Activated CD4-positive, alpha-beta T cell treated with anti-CD3 and anti-CD28 coated beads, Interleukin-2, amount 10 ng/mL, durations not matched to agents 24 days and 14 days (primary cell): ENCODE measurements around the gene RPTOR. TPM values are rescaled to one million over a fixed set of nuclear protein-coding genes. Genes with fewer than 3 reads are reported as not detected.

Experiments used
- DNase-seq: peaks from one replicate; pipeline ENCODE4 v3.0.0; 2022
- H3K27ac Mint-ChIP-seq: one replicate; pipeline ENCODE4 v1.8.0; 2022; ENCODE audit warnings: mild to moderate bottlenecking, mixed read lengths
- H3K27me3 Mint-ChIP-seq: one replicate; pipeline ENCODE4 v1.8.0; 2022; ENCODE audit warnings: mixed read lengths
- H3K36me3 Mint-ChIP-seq: one replicate; pipeline ENCODE4 v1.8.0; 2022; ENCODE audit warnings: low read depth, mild to moderate bottlenecking, mixed read lengths
- H3K4me1 Mint-ChIP-seq: one replicate; pipeline ENCODE4 v1.8.0; 2021; ENCODE audit warnings: mixed read lengths
- H3K4me3 Mint-ChIP-seq: one replicate; pipeline ENCODE4 v1.8.0; 2022; ENCODE audit warnings: mild to moderate bottlenecking, moderate library complexity, mixed read lengths
- H3K9me3 Mint-ChIP-seq: one replicate; pipeline ENCODE4 v1.8.0; 2021; ENCODE audit warnings: mixed read lengths
- intact Hi-C: fragments of 100-400 bp; cut with micrococcal nuclease; formaldehyde crosslinking; loops from one replicate; pipeline ENCODE4 v1.15.1; 2023
- total RNA-seq: library from RNA; stranded (reverse); gene quantifications from 2 replicates; pipeline ENCODE4 v1.2.3, GENCODE V29; 2022

Gene RPTOR
- total RNA-seq, 1 donor from 2014 or later = 67.2 TPM

GRCh38 chr17:80855948-80856862 is 311.6 kb downstream of the RPTOR start:
- Mint-ChIP-seq H3K9me3 (no peaks in the 10 kb centered on the region), H3K27ac (peak overlapping the region; percentile 91), H3K36me3 (peaks cover 70% of the 10 kb centered on the region), H3K27me3 (no peaks in the 10 kb centered on the region), H3K4me3 (peak overlapping the region; percentile 62), H3K4me1 (peaks cover 73% of the 10 kb centered on the region)
- peak; percentile 95 for DNase-seq
- intact Hi-C loops = loop anchor here (1.0 to 5.0 kb wide), 7 partner anchors 9 to 95 kb away; no protein-coding TSS in a partner anchor

GRCh38 chr17:80856863-80857755 is 312.5 kb downstream of the RPTOR start:
- Mint-ChIP-seq H3K4me1 (peaks cover 77% of the 10 kb centered on the region), H3K27ac (peak overlapping the region; percentile 91), H3K36me3 (peaks cover 72% of the 10 kb centered on the region), H3K9me3 (no peaks in the 10 kb centered on the region), H3K27me3 (no peaks in the 10 kb centered on the region), H3K4me3 (peak overlapping the region; percentile 62)
- DNase-seq = no peak
- intact Hi-C loops = loop anchor here (1.0 to 5.0 kb wide), 7 partner anchors 9 to 96 kb away; no protein-coding TSS in a partner anchor

GRCh38 chr17:80857756-80858171 is 313.1 kb downstream of the RPTOR start:
- H3K4me3 Mint-ChIP-seq = peak overlapping the region; percentile 58
- no peaks in the 10 kb centered on the region for H3K9me3 Mint-ChIP-seq
- H3K4me1 Mint-ChIP-seq = peaks cover 76% of the 10 kb centered on the region
- H3K27ac Mint-ChIP-seq = peak overlapping the region; percentile 91
- DNase-seq = no peak
- H3K27me3 Mint-ChIP-seq = no peaks in the 10 kb centered on the region
- intact Hi-C loops = loop anchor here (5.0 kb wide), 1 partner anchor 70 kb away; no protein-coding TSS in a partner anchor
- H3K36me3 Mint-ChIP-seq = peaks cover 71% of the 10 kb centered on the region

- Mint-ChIP-seq H3K27me3 (no peaks in the 10 kb centered on the region), H3K27ac (peak overlapping the region; percentile 91), H3K4me1 (peaks cover 76% of the 10 kb centered on the region), H3K4me3 (peak overlapping the region; percentile 59), H3K9me3 (peaks cover 4% of the 10 kb centered on the region), H3K36me3 (peaks cover 73% of the 10 kb centered on the region)
- intact Hi-C loops = loop anchor here (5.0 kb wide), 1 partner anchor 71 kb away; no protein-coding TSS in a partner anchor
- DNase-seq = no peak
Measured at GRCh38 chr17:80858301-80859001, 313.8 kb downstream of the RPTOR start.

- H3K27ac Mint-ChIP-seq = peak overlapping the region; percentile 91
- DNase-seq = no peak
- peaks cover 79% of the 10 kb centered on the region for H3K4me1 Mint-ChIP-seq
- intact Hi-C loops = loop anchor here (5.0 kb wide), 1 partner anchor 72 kb away; no protein-coding TSS in a partner anchor
- H3K4me3 Mint-ChIP-seq = peak overlapping the region; percentile 59
- H3K27me3 Mint-ChIP-seq = no peaks in the 10 kb centered on the region
- peaks cover 7% of the 10 kb centered on the region for H3K9me3 Mint-ChIP-seq
- H3K36me3 Mint-ChIP-seq = peaks cover 81% of the 10 kb centered on the region
Measured at GRCh38 chr17:80859002-80859941, 314.6 kb downstream of the RPTOR start.

GRCh38 chr17:80860101-80860671 is 315.5 kb downstream of the RPTOR start:
- Mint-ChIP-seq H3K4me3 (no peak overlapping the region), H3K4me1 (peaks cover 78% of the 10 kb centered on the region), H3K27ac (peak overlapping the region; percentile 91), H3K9me3 (peaks cover 8% of the 10 kb centered on the region), H3K27me3 (no peaks in the 10 kb centered on the region), H3K36me3 (peaks cover 80% of the 10 kb centered on the region)
- intact Hi-C loops = no loop called here
- no peak for DNase-seq

- H3K4me1 Mint-ChIP-seq = peaks cover 77% of the 10 kb centered on the region
- H3K27ac Mint-ChIP-seq = peak overlapping the region; percentile 91
- intact Hi-C loops = no loop called here
- peaks cover 8% of the 10 kb centered on the region for H3K9me3 Mint-ChIP-seq
- no peak for DNase-seq
- H3K27me3 Mint-ChIP-seq = no peaks in the 10 kb centered on the region
- H3K4me3 Mint-ChIP-seq = peak overlapping the region; percentile 64
- H3K36me3 Mint-ChIP-seq = peaks cover 79% of the 10 kb centered on the region
Measured at GRCh38 chr17:80860703-80861417, 316.2 kb downstream of the RPTOR start.

GRCh38 chr17:80861418-80861815 is 316.8 kb downstream of the RPTOR start:
- Mint-ChIP-seq H3K4me3 (peak overlapping the region; percentile 64), H3K4me1 (peaks cover 74% of the 10 kb centered on the region), H3K36me3 (peaks cover 76% of the 10 kb centered on the region), H3K27ac (peak overlapping the region; percentile 91), H3K27me3 (no peaks in the 10 kb centered on the region), H3K9me3 (peaks cover 8% of the 10 kb centered on the region)
- intact Hi-C loops = no loop called here
- no peak for DNase-seq

GRCh38 chr17:80861892-80862291 is 317.3 kb downstream of the RPTOR start:
- Mint-ChIP-seq H3K36me3 (peaks cover 75% of the 10 kb centered on the region), H3K27me3 (no peaks in the 10 kb centered on the region), H3K4me3 (peak overlapping the region; percentile 64), H3K9me3 (peaks cover 8% of the 10 kb centered on the region), H3K4me1 (peaks cover 72% of the 10 kb centered on the region), H3K27ac (peak overlapping the region; percentile 91)
- peak; percentile 87 for DNase-seq
- intact Hi-C loops = no loop called here

GRCh38 chr17:80862481-80862961 is 317.9 kb downstream of the RPTOR start:
- Mint-ChIP-seq H3K27ac (peak overlapping the region; percentile 91), H3K27me3 (no peaks in the 10 kb centered on the region), H3K4me1 (peaks cover 71% of the 10 kb centered on the region), H3K9me3 (peaks cover 8% of the 10 kb centered on the region), H3K4me3 (no peak overlapping the region), H3K36me3 (peaks cover 74% of the 10 kb centered on the region)
- intact Hi-C loops = no loop called here
- DNase-seq = no peak

GRCh38 chr17:80862978-80863377 is 318.3 kb downstream of the RPTOR start:
- Mint-ChIP-seq H3K4me3 (no peak overlapping the region), H3K27ac (peak overlapping the region; percentile 91), H3K36me3 (peaks cover 77% of the 10 kb centered on the region), H3K4me1 (peaks cover 74% of the 10 kb centered on the region), H3K9me3 (peaks cover 8% of the 10 kb centered on the region), H3K27me3 (no peaks in the 10 kb centered on the region)
- intact Hi-C loops = no loop called here
- no peak for DNase-seq
